IMR-90 (cell line): ENCODE data around the gene TIMM21.

ENCODE experiments used
- CEBPB ChIP-seq: IDR thresholded peaks from 2 replicates; pipeline ENCODE4 v1.6.1; 2012; ENCODE audit warnings: low read depth, low read length, improper control_type of control experiment
- FOS ChIP-seq: fragments of 150-350 bp; IDR thresholded peaks from 2 replicates; pipeline ENCODE4 v1.6.1; 2016; ENCODE audit warnings: low read depth, low read length
- MAFK ChIP-seq: IDR thresholded peaks from 2 replicates; pipeline ENCODE4 v1.6.1; 2012; ENCODE audit warnings: low read depth, low read length, improper control_type of control experiment
- NFE2L2 ChIP-seq: fragments of 150-350 bp; IDR thresholded peaks from 2 replicates; pipeline ENCODE4 v1.6.1; 2016; ENCODE audit warnings: low read depth, mild to moderate bottlenecking, low read length
- POLR2A ChIP-seq: IDR thresholded peaks from 2 replicates; pipeline ENCODE4 v1.6.1; 2012; ENCODE audit warnings: mild to moderate bottlenecking, low read depth, low read length
- RAD21 ChIP-seq: IDR thresholded peaks from 2 replicates; pipeline ENCODE4 v1.6.1; 2012; ENCODE audit warnings: low read length, improper control_type of control experiment
- RFX5 ChIP-seq: IDR thresholded peaks from 2 replicates; pipeline ENCODE4 v1.8.0; 2012; ENCODE audit warnings: low read depth, mild to moderate bottlenecking, low read length, moderate library complexity
- TF ChIP-seq, protein P1 (sequence below): conservative IDR thresholded peaks from 2 replicates; pipeline ENCODE4 v1.5.1; 2012; ENCODE audit warnings: mild to moderate bottlenecking, low read depth, low read length, improper control_type of control experiment
- TF ChIP-seq, protein P2 (sequence below): fragments of 150-350 bp; IDR thresholded peaks from 2 replicates; pipeline ENCODE4 v1.6.1; 2017; ENCODE audit warnings: mild to moderate bottlenecking, antibody characterized with exemption, low read length, low read depth

DNA sequence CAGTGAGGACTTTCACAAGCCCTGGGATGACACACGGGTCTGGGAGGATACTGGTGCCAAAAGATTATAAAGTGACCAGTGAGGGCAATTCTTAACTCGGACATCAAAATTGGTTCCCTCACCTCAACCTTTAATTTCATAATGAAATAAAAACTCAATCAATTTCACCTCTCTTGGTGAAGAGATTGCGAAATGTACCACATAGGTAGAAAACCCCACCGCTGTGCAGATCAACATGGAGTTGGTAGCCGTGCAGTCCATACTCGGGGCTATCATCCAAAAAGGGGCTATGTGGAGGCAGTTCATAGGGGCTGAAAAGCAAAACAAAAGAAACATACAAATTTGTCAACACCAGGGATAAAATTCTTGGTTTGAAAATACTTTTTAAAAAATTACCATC is 25.1 kb upstream of the TIMM21 start:
- TF ChIP-seq POLR2A (no peak), RFX5 (no peak), CEBPB (peak; percentile 76), FOS (no peak), NFE2L2 (no peak), RAD21 (no peak), MAFK (no peak)
- TF ChIP-seq, protein P1, sequence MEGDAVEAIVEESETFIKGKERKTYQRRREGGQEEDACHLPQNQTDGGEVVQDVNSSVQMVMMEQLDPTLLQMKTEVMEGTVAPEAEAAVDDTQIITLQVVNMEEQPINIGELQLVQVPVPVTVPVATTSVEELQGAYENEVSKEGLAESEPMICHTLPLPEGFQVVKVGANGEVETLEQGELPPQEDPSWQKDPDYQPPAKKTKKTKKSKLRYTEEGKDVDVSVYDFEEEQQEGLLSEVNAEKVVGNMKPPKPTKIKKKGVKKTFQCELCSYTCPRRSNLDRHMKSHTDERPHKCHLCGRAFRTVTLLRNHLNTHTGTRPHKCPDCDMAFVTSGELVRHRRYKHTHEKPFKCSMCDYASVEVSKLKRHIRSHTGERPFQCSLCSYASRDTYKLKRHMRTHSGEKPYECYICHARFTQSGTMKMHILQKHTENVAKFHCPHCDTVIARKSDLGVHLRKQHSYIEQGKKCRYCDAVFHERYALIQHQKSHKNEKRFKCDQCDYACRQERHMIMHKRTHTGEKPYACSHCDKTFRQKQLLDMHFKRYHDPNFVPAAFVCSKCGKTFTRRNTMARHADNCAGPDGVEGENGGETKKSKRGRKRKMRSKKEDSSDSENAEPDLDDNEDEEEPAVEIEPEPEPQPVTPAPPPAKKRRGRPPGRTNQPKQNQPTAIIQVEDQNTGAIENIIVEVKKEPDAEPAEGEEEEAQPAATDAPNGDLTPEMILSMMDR: no peak
- TF ChIP-seq, protein P2, sequence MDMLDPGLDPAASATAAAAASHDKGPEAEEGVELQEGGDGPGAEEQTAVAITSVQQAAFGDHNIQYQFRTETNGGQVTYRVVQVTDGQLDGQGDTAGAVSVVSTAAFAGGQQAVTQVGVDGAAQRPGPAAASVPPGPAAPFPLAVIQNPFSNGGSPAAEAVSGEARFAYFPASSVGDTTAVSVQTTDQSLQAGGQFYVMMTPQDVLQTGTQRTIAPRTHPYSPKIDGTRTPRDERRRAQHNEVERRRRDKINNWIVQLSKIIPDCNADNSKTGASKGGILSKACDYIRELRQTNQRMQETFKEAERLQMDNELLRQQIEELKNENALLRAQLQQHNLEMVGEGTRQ: no peak
